Muscle layer of duodenum (tissue), 2 donors: Measurements from ENCODE around the gene SIVA1.
"Not testable (repeated sequence)": the region's sequence is repeated elsewhere in the genome, so short reads cannot be mapped to it uniquely, and the experiment has no call there.

ENCODE experiments used
- H3K27ac ChIP-seq: one replicate; pipeline ENCODE4 v1.7.0; 2013; ENCODE audit warnings: mild to moderate bottlenecking, low read length
- H3K27me3 ChIP-seq: one replicate; pipeline ENCODE4 v1.7.0; 2013; ENCODE audit warnings: low read depth, mild to moderate bottlenecking, control low read depth, low read length
- H3K36me3 ChIP-seq, 2 donors: one replicate each; pipeline ENCODE4 v1.7.0; 2013; ENCODE audit warnings: low read length in 2 of 2, control low read depth in 1 of 2, mild to moderate bottlenecking in 1 of 2; ENCODE audit not compliant: insufficient read depth in 2 of 2, control insufficient read depth in 1 of 2
- H3K4me1 ChIP-seq, 2 donors: one replicate each; pipeline ENCODE4 v1.7.0; 2013; ENCODE audit warnings: low read length in 2 of 2, mild to moderate bottlenecking in 2 of 2, control low read depth in 1 of 2, moderate library complexity in 1 of 2; ENCODE audit not compliant: insufficient read depth in 2 of 2, control insufficient read depth in 1 of 2
- H3K4me3 ChIP-seq, 2 donors: one replicate each; pipeline ENCODE4 v1.7.0; 2013; ENCODE audit warnings: low read length in 2 of 2, low read depth in 1 of 2, mild to moderate bottlenecking in 1 of 2
- H3K9me3 ChIP-seq, 2 donors: one replicate each; pipeline ENCODE4 v1.7.0; 2013; ENCODE audit warnings: low read length in 2 of 2, control low read depth in 1 of 2, mild to moderate bottlenecking in 1 of 2; ENCODE audit not compliant: control insufficient read depth in 1 of 2
- donor health status: healthy.

The SIVA1 gene

GRCh38 chr14:104722938-104723650 lies 29.9 kb upstream of the SIVA1 start:
- H3K27ac ChIP-seq, result no peak overlapping the region

DNA sequence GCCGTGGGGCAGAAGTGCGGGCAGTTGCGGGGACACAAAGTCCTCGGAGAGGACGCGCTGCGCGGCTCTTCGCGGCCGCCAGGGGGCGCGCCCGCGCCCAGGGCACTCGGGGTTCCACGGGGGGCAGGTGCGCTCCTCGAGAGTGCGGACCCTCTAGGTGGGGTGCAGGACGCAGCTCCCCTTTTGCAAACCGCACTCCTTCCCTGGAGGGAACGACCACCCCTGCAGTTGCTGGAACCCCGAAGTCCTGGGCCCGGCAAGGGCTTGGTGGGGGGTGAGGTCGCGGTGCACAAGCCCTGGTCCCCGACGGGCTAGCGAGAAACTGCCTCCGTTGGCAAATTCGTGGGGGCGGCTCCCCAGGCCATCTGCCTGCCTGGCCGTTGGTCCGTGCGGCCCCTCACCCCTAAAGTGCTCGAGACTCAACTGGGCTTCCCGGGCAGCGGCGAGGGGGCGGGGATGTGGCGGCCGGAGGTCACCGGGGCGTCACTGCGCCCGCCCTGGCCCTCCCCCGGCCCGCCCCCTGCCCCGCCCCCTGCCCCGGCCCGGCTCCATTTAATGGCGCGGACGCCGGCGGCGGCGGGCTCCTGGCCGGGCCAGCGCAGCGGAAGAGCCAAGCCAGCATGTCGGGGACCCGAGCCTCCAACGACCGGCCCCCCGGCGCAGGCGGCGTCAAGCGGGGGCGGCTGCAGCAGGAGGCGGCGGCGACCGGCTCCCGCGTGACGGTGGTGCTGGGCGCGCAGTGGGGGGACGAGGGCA lies 29.1 kb upstream of the SIVA1 start, which contains the start of gene ADSS1:
Gene ADSS1 (plus strand): TSS at position 579 of the 756 bp plus-strand sequence. CDS start 42 bp downstream, at position 621.
- H3K36me3 ChIP-seq, result peaks cover 0 to 9% of the 10 kb centered on the region in 2 donors
- H3K9me3 ChIP-seq, result no peaks in the 10 kb centered on the region
- no peak within 1 kb of the TSS for H3K27ac ChIP-seq
- H3K4me3 ChIP-seq, result peak within 1 kb of the TSS; percentile 60 to 79
- H3K4me1 ChIP-seq, result peaks cover 0 to 34% of the 10 kb centered on the region in 2 donors
- H3K27me3 ChIP-seq, result no peaks in the 10 kb centered on the region

More at GRCh38 chr14:104722938-104723650, 29.9 kb upstream of the SIVA1 start:
- peaks cover 0 to 34% of the 10 kb centered on the region in 2 donors for H3K4me1 ChIP-seq
- H3K4me3 ChIP-seq, result peak overlapping the region; percentile 60 to 79
- H3K9me3 ChIP-seq, result no peaks in the 10 kb centered on the region
- H3K27me3 ChIP-seq, result no peaks in the 10 kb centered on the region
- H3K36me3 ChIP-seq, result peaks cover 0 to 11% of the 10 kb centered on the region in 2 donors

DNA sequence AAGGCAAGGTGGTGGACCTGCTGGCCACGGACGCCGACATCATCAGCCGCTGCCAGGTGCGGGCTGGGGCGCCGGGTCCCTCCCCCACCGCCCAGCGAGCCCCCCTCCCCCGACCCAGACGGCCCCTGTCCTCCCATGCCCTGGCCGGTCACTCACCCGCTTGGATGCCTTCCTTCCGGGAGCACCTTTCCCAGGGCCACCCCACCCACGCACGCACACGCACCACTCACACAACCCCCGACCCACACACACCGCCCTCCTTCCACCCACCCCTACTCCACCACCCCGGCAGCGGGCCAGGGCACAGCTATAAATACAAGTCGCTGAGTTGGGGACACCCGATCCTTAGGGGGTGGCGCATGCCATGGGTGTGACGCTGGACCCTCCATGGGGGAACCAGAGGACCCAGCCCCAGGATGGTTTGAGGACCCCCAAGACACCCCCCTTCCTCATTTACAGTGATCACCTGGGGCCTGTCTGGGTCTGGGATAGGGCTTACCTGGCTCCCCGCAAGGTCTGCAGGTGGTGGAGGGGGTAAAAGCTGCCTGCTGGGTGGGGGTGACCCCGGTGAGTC lies 28.5 kb upstream of the SIVA1 start:
- no peaks in the 10 kb centered on the region for H3K9me3 ChIP-seq
- no peak overlapping the region for H3K27ac ChIP-seq
- H3K27me3 ChIP-seq, result no peaks in the 10 kb centered on the region
- peaks cover 0 to 2% of the 10 kb centered on the region in 2 donors for H3K36me3 ChIP-seq
- H3K4me1 ChIP-seq, result peaks cover 0 to 34% of the 10 kb centered on the region in 2 donors
- H3K4me3 ChIP-seq, result peak overlapping the region; percentile 53 to 79

GRCh38 chr14:104724981-104725771 lies 27.8 kb upstream of the SIVA1 start:
- peaks cover 0 to 34% of the 10 kb centered on the region in 2 donors for H3K4me1 ChIP-seq
- H3K36me3 ChIP-seq, result no peaks in the 10 kb centered on the region
- no peaks in the 10 kb centered on the region for H3K9me3 ChIP-seq
- no peaks in the 10 kb centered on the region for H3K27me3 ChIP-seq
- no peak overlapping the region for H3K27ac ChIP-seq
- peak overlapping the region; percentile 53 to 79 for H3K4me3 ChIP-seq

DNA sequence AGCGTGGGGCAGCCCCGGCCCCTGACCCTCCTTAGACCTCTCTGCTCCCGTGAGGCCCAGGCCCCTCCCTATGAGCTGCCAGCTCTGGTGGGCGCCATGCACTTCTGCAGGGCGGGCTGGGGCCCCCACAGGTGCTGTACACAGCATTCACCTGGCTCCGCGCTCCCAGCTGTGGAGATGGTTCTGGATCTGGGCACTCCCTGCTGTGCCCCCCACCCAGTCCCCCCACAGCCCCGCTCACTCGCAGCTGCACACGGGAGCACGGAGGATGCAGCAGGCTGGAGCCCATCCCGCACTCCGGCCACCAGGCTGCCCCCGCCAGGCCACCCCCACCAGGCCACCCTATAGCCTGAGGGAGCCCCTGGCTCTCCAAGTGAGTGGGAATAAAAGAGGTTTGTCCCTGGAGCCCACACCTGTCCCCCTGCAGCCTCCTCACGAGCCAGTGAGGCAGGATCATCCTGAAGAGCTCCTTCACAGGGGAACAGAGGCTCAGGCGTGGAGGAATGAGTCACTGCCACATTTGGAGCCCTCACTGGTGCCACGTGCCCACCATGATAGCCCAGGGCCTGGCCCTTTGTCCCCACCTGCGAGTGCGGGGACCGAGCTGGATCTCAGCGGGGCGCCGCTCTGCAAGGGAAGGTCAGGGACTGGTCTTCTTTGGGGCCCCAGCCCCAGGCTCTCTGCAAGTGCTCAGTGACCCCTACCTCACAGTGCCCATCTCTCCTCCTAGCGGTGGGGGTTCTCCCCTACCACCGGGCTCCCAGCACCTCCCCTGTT lies 27.0 kb upstream of the SIVA1 start:
- Histone ChIP-seq H3K27me3 (no peaks in the 10 kb centered on the region), H3K9me3 (no peaks in the 10 kb centered on the region), H3K36me3 (no peaks in the 10 kb centered on the region), H3K27ac (no peak overlapping the region), H3K4me1 (peaks cover 0 to 34% of the 10 kb centered on the region in 2 donors), H3K4me3 (peak overlapping the region in 1 of 2 donors; percentile 79)

DNA sequence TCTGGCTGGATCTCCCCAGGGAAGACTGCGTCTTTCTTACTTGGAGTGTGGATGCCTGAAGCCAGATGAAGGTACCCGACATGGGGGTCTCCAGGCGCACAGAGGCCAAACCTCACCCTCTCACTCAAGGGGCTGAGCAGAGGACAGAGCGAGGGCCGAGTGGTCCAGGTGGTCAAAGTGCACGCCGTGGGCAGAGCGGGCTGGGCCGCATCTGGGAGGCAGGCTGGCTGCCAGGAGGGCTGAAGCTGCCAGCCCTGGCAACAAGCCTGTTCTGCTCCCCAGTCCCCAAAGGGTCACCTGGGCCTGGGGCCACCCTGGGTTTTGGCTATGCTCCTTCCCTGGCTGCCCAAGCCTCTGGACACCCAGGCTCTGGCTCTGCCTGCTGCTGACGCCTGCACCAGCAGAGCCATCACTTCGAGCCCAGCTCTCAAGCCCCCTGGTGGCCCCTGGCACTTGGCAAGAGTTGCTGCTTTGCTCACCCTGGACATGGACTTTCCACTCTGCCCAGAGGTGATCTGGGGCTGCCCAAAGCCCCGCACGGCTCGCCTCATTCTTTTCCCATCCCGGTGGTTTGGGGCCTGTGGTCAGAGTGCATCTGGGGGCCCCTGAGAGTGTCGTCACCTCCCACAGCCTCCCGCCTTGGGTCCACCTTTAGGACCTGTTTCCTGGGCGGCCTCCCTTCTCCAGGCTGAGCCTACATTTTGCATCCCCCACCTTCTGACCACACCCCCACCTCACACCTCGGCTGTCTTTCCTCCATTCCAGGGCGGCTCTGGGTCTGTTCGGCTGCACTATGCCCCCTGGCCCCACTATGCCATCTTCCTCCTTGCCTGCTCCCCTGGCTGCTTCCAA lies 26.1 kb upstream of the SIVA1 start:
- Histone ChIP-seq H3K27ac (no peak overlapping the region), H3K4me3 (no peak overlapping the region), H3K9me3 (no peaks in the 10 kb centered on the region), H3K36me3 (no peaks in the 10 kb centered on the region), H3K27me3 (no peaks in the 10 kb centered on the region), H3K4me1 (peaks cover 0 to 31% of the 10 kb centered on the region in 2 donors)

GRCh38 chr14:104728631-104729030 lies 24.3 kb upstream of the SIVA1 start:
- Histone ChIP-seq H3K36me3 (no peaks in the 10 kb centered on the region), H3K9me3 (no peaks in the 10 kb centered on the region), H3K4me1 (peaks cover 0 to 17% of the 10 kb centered on the region in 2 donors), H3K27ac (no peak overlapping the region), H3K27me3 (no peaks in the 10 kb centered on the region), H3K4me3 (no peak overlapping the region)

- H3K4me3 ChIP-seq, H3K27ac ChIP-seq, H3K9me3 ChIP-seq, H3K36me3 ChIP-seq, H3K27me3 ChIP-seq: not testable (repeated sequence)
- H3K4me1 ChIP-seq, result peaks cover 0 to 14% of the 10 kb centered on the region in 2 donors
These were observed 23.6 kb upstream of the SIVA1 start for GRCh38 chr14:104729176-104729834.

DNA sequence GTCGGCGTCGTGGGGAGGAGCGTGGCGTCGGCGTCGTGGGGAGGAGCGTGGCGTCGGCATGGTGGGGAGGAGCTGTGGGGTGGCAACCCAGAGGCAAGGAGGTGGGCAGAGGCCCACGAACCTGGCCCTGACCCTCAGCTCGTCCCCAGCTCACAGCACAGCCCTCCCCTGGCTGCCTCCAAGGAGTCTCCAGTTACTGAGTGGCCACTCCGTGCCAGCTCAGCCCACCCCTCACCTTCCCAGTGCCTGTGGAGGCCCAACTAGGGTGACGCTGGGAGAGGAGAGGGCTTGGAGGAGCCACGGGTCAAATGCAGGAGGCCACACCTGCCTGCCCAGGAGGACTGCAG lies 23.1 kb upstream of the SIVA1 start:
- no peak overlapping the region for H3K27ac ChIP-seq
- no peaks in the 10 kb centered on the region for H3K9me3 ChIP-seq
- H3K27me3 ChIP-seq, result no peaks in the 10 kb centered on the region
- peaks cover 0 to 10% of the 10 kb centered on the region in 2 donors for H3K4me1 ChIP-seq
- no peaks in the 10 kb centered on the region for H3K36me3 ChIP-seq
- no peak overlapping the region for H3K4me3 ChIP-seq
